DLD1 (cell line): ENCODE measurements around the gene MARS1.

Experiments
- in situ Hi-C: cut with HindIII; loops from 2 replicates; pipeline ENCODE4 v1.10.0; 2017; ENCODE audit warnings: low sequenced_read_pairs

The MARS1 gene

GRCh38 chr12:57470970-57471656, 16.8 kb upstream of the MARS1 start:
- in situ Hi-C loops = no loop called here

- in situ Hi-C loops = no loop called here
Observed at GRCh38 chr12:57471661-57472060, 16.2 kb upstream of the MARS1 start.

GRCh38 chr12:57472391-57472790, 15.5 kb upstream of the MARS1 start:
- in situ Hi-C loops = no loop called here

- in situ Hi-C loops = no loop called here
Observed at GRCh38 chr12:57473392-57473791, 14.5 kb upstream of the MARS1 start.

- in situ Hi-C loops = no loop called here
Observed at GRCh38 chr12:57473886-57474285, 14.0 kb upstream of the MARS1 start.

GRCh38 chr12:57474430-57474829, 13.4 kb upstream of the MARS1 start:
- in situ Hi-C loops = no loop called here

- in situ Hi-C loops = no loop called here
Observed at GRCh38 chr12:57474862-57475261, 13.0 kb upstream of the MARS1 start.

- in situ Hi-C loops = no loop called here
Observed at GRCh38 chr12:57475271-57476161, 12.4 kb upstream of the MARS1 start.

- in situ Hi-C loops = no loop called here
Observed at GRCh38 chr12:57476162-57476992, 11.5 kb upstream of the MARS1 start.

GRCh38 chr12:57476993-57477709, 10.7 kb upstream of the MARS1 start:
- in situ Hi-C loops = no loop called here

- in situ Hi-C loops = no loop called here
Observed at GRCh38 chr12:57477710-57478681, 9.9 kb upstream of the MARS1 start.

- in situ Hi-C loops = no loop called here
Observed at GRCh38 chr12:57479043-57479375, 8.9 kb upstream of the MARS1 start.

- in situ Hi-C loops = no loop called here
Observed at GRCh38 chr12:57479376-57480115, 8.3 kb upstream of the MARS1 start, which contains the start of gene ARHGAP9. ARHGAP9 (minus strand) TSS chr12:57479866; CDS start chr12:57479406, 460 bp downstream.

GRCh38 chr12:57481671-57482070, 6.2 kb upstream of the MARS1 start:
- in situ Hi-C loops = no loop called here

- in situ Hi-C loops = no loop called here
Observed at GRCh38 chr12:57483466-57483865, 4.4 kb upstream of the MARS1 start.

GRCh38 chr12:57485695-57486094, 2.2 kb upstream of the MARS1 start:
- in situ Hi-C loops = no loop called here

- in situ Hi-C loops = no loop called here
Observed at GRCh38 chr12:57487055-57487596, 742 bp upstream of the MARS1 start.

GRCh38 chr12:57488402-57489156, 711 bp downstream of the MARS1 start:
- in situ Hi-C loops = no loop called here
